OCI-LY3 (cell line): ENCODE data around the gene WDR83.

Experiments
- EZH2phosphoT487 ChIP-seq: fragments of 200-600 bp; shearing (Covaris generic); IDR thresholded peaks from 2 replicates; pipeline ENCODE4 v1.6.1; 2018; ENCODE audit warnings: antibody characterized with exemption, mixed run types, low read depth
- TF ChIP-seq, protein P1 (sequence below): fragments of 200-600, 300-600 bp; sonication (generic); IDR thresholded peaks from 2 replicates; pipeline ENCODE4 v1.5.1; 2014; ENCODE audit warnings: antibody characterized with exemption, low read length, low read depth

DNA sequence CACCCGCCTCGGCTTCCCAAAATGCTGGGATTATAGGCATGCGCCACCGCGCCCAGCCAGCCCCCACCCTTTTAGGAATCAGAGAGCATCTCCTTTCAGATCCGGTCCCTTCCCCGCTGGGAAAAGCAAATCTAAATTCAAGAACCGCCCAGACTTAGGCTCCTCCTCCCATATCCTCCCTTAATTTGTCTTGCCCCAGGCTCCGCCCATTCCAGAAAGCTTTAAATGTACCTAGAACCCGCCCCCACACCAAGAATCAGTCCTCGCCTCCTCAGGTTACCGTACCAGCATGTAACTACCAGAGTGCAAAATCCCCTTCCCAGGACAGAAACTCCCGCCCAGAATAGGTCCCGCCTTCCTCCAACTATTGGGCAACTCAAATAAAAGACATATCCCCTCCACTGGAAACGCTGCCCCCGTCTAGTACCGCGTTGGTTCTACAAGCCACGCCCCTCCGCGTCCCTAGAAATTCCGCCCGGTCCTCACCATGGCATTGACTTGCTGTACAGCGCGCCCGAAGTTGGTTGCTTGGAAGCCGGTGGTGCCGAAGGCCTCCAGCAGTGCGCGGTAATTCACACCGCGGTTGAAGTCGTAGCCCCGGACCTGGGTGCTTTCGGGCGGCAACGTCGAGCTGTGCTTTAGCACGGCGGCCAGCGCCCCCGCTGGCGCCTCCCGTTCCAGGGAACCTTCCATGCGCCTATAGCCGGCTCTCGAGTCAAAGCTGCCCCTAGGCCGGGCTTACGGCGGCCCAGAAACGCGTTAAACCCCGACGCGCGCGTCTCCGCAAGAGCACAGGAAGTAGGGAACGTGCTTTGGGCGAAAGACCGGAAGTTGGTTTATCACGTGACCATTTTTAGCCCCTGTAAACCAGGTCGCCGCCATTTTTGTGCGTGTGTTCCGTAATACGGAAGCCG is 14.7 kb downstream of the WDR83 start, which contains the start of gene DHPS:
- TF ChIP-seq, protein P1, sequence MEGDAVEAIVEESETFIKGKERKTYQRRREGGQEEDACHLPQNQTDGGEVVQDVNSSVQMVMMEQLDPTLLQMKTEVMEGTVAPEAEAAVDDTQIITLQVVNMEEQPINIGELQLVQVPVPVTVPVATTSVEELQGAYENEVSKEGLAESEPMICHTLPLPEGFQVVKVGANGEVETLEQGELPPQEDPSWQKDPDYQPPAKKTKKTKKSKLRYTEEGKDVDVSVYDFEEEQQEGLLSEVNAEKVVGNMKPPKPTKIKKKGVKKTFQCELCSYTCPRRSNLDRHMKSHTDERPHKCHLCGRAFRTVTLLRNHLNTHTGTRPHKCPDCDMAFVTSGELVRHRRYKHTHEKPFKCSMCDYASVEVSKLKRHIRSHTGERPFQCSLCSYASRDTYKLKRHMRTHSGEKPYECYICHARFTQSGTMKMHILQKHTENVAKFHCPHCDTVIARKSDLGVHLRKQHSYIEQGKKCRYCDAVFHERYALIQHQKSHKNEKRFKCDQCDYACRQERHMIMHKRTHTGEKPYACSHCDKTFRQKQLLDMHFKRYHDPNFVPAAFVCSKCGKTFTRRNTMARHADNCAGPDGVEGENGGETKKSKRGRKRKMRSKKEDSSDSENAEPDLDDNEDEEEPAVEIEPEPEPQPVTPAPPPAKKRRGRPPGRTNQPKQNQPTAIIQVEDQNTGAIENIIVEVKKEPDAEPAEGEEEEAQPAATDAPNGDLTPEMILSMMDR = no peak
- TF ChIP-seq EZH2phosphoT487 = no peak
